ENCODE data around the gene DSP.

The DSP gene

DNA sequence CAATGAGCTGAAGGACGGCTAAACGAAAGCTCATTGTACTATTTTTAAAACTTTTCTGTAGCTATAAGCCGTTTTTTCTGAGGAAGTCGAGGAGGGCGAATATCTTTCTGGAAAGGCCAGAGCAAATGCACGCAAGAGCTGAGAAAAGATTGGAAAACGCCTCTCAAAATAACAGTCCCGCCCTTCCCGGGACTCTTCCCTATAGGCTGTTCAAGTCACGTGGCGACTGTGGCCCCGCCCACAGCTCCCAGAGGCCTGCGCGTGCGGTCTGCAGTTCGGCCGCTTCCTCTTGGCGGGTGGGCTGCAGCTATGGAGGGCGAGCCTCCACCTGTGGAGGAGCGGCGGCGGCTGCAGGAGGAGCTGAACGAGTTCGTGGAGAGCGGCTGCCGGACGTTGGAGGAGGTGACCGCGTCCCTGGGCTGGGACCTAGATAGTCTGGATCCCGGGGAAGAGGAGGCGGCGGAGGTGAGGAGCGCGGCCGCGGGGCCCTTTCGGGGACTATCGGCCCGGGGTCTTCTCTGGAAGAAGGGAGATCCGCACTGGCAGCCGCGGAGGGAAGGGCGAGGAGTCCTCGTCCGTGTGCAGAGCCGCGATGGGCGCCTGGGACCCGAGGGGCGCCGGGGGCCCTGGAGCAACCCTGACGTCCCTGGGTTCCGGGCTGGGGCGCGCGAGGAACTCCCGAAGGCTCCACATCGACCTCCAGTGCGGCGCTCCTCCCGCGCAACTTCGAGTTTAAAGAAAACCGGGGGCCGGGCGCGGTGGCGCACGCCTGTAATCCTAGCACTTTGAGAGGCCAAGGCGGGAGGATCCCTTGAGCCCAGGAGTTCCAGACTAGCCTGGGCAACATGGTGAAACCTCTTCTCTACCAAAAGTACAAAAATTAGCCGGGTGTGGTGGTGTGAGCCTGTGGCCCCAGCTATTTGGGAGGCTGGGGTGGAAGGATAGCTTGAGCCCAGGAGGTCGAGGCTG is 48.8 kb downstream of the DSP start, which contains the start of gene SNRNP48:
Gene SNRNP48, plus strand, starts transcription at position 250 of the 969 bp plus-strand sequence. Its CDS starts 60 bp downstream, at position 310.
- DNase-seq (ENCODE audit: insufficient read length, low spot score) (peak; percentile 56), FAIRE-seq (no peak)
- TF ChIP-seq CTCF (IDR thresholded peaks at IDR 0.05; ENCODE audit: insufficient read depth, missing control alignments) = no peak

DNA sequence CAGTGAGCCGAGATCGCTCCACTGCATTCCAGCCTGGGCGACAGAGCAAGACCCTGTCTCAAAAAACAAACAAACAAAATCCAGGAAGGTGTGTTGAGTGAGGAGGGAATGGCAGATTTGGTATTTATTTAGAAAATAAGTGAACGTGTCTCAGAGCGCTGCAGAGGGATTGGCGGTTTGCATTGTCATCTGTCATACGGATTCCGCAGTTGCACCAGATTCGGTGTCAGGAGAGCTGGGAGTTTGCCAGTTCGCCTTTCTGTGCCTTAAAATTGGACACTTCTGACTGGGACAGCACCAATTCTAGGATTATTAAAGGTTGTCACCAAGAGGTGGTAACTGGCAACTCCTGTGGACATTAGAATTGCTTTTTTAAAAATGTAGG is 49.4 kb downstream of the DSP start:
- no peak for DNase-seq (ENCODE audit: insufficient read length, low spot score)
- no peak for FAIRE-seq
- no peak for TF ChIP-seq CTCF (IDR thresholded peaks at IDR 0.05; ENCODE audit: insufficient read depth, missing control alignments)

GRCh38 chr6:7591770-7592169 is 50.3 kb downstream of the DSP start:
- DNase-seq (ENCODE audit: insufficient read length, low spot score) = no peak
- FAIRE-seq = no peak
- TF ChIP-seq CTCF (IDR thresholded peaks at IDR 0.05; ENCODE audit: insufficient read depth, missing control alignments) = no peak

- no peak for TF ChIP-seq CTCF (IDR thresholded peaks at IDR 0.05; ENCODE audit: insufficient read depth, missing control alignments)
- no peak for FAIRE-seq
- no peak for DNase-seq (ENCODE audit: insufficient read length, low spot score)
These were observed 51.8 kb downstream of the DSP start for GRCh38 chr6:7593229-7593628.

DNA sequence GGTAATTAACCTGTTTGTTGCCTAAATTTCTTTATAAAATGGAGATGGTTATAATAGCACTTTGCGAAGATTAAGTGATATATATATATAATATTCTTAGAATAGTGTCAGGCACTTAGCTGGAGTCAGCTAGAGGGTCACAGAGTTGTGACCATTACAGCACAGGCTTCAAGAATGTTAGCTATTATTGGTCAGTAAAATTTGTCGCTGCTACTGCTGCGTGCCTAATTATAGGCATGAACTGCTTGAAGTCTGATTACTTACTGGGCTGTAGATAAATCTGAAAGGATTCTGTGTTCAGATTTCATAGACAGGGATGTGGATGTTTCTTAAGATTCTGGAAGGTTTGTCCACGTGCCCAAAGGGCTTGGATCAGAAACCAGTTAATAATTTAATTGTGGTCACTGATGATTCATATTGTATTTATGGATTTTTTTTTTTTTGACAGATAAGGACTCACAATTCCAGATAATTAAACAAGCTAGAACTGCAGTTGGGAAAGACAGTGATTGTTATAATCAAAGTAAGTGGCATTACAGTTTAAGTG is 53.2 kb downstream of the DSP start:
- no peak for TF ChIP-seq CTCF (IDR thresholded peaks at IDR 0.05; ENCODE audit: insufficient read depth, missing control alignments)
- DNase-seq (ENCODE audit: insufficient read length, low spot score) = no peak
- FAIRE-seq = no peak

- DNase-seq (ENCODE audit: insufficient read length, low spot score) (no peak), FAIRE-seq (no peak)
- TF ChIP-seq CTCF (IDR thresholded peaks at IDR 0.05; ENCODE audit: insufficient read depth, missing control alignments) = no peak
These were observed 62.5 kb downstream of the DSP start for GRCh38 chr6:7604003-7604402.

DNA sequence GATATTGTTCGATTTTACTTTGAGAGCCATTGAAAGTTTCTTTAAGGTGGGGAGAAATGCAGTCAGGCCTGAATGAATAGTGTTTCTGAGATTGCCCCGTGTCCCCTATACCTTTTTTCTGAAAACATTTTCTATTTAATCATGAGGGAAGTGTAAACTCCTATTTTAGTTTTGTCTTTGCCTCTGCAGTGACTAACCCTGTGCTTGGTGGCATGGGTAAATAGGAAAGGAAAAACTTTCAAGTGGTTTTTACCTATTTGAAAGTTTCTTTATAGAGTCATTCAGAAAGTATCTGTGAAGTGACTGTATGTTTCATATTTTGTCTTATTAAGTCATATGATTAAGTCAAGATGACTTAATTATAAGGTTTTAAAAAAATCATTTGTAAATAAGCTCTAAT is 63.0 kb downstream of the DSP start:
- no peak for FAIRE-seq

More for the DNA sequence above, 63.0 kb downstream of the DSP start:
- DNase-seq (ENCODE audit: insufficient read length, low spot score) = no peak
- no peak for TF ChIP-seq CTCF (IDR thresholded peaks at IDR 0.05; ENCODE audit: insufficient read depth, missing control alignments)

Measured in D721Med (cell line).